K562 (cell line): Measurements from ENCODE around the gene FAM83F. TPM values are rescaled to one million over a fixed set of nuclear protein-coding genes. Genes with fewer than 3 reads are reported as not detected.

ENCODE experiments used
- ATAC-seq: fragments of 200-7000 bp; cut with Tn5 transposase; 3 replicates; pipeline ENCODE4 v1.9.1; 2020; ENCODE audit warnings: moderate library complexity
- BruUV-seq: library from RNA; stranded (reverse); fragments of 400-500 nt; replicated peaks from 2 replicates; lab custom pipeline; 2021; lab: Mats Ljungman, UMichigan
- CTCF ChIA-PET: fragments of 300-600 bp; formaldehyde crosslinking; extraction: SDS; loops from one replicate; lab custom pipeline; 2021; ENCODE audit warnings: low intra/inter-chr PET ratio; lab: Yijun Ruan, JAX
- POLR2A ChIA-PET: fragments of 300-600, 350-650 bp; sonication (Branson Sonifier 250); formaldehyde crosslinking; extraction: SDS; loops from one replicate; lab custom pipeline; 2021; ENCODE audit warnings: antibody characterized with exemption, inconsistent platforms; lab: Yijun Ruan, JAX
- DNase-seq, 4 experiments: peaks; one replicate each; pipeline versions ENCODE4 v3.0.0 to v3.0.0-alpha.2; 2011 to 2018; ENCODE audit warnings: low spot score in 3 of 4, mixed read lengths in 3 of 4; ENCODE audit errors: extremely low read depth in 1 of 4
- FAIRE-seq: peaks from 2 replicates; lab custom pipeline; 2011; peaks lifted over from hg19 to GRCh38; lab: Jason Lieb, UNC
- H2AFZ ChIP-seq: 2 replicates; pipeline ENCODE4 v1.6.0; 2011; ENCODE audit warnings: low read depth, low read length, control low read depth, inconsistent platforms
- H3K27ac ChIP-seq: fragments of 200-600 bp; 3 replicates; pipeline ENCODE4 v1.8.0; 2011; ENCODE audit warnings: low read depth, mild to moderate bottlenecking, control low read depth, inconsistent platforms, low read length, moderate library complexity, mixed read lengths; ENCODE audit errors: extremely low read depth
- H3K27me3 ChIP-seq, 2 experiments: fragments of 300-600 bp in 1 of 2; 2 replicates in 1 of 2; 3 replicates in 1 of 2; pipeline versions ENCODE4 v1.6.0 to v1.8.0; 2011; ENCODE audit warnings: inconsistent platforms in 2 of 2, low read length in 2 of 2, mild to moderate bottlenecking in 1 of 2, mixed read lengths in 1 of 2, moderate library complexity in 1 of 2; ENCODE audit not compliant: control insufficient read depth in 2 of 2, insufficient read depth in 2 of 2
- H3K36me3 ChIP-seq: fragments of 300-600 bp; 3 replicates; pipeline ENCODE4 v1.8.0; 2011; ENCODE audit warnings: mild to moderate bottlenecking, low read length, inconsistent platforms; ENCODE audit not compliant: control insufficient read depth, insufficient read depth
- H3K4me1 ChIP-seq, 2 experiments: fragments of 200-600 bp in 1 of 2; replicated peaks in 1 of 2; 2 replicates in 1 of 2; 3 replicates in 1 of 2; pipeline versions ENCODE4 v1.5.1 to v1.8.0; 2011; ENCODE audit warnings: inconsistent platforms in 2 of 2, low read length in 2 of 2, mild to moderate bottlenecking in 1 of 2, mixed read lengths in 1 of 2, moderate library complexity in 1 of 2; ENCODE audit not compliant: control insufficient read depth in 2 of 2, insufficient read depth in 2 of 2
- H3K4me2 ChIP-seq: 2 replicates; pipeline ENCODE4 v1.6.1; 2011; ENCODE audit warnings: low read length, control low read depth, inconsistent platforms, mixed read lengths; ENCODE audit not compliant: insufficient read depth
- H3K4me3 ChIP-seq: fragments of 200-600 bp; sonication (generic), shearing (Covaris generic); 2 replicates; pipeline ENCODE4 v1.5.1; 2016; ENCODE audit warnings: control low read depth, inconsistent platforms
- H3K79me2 ChIP-seq: fragments of 200-600 bp; 3 replicates; pipeline ENCODE4 v1.8.0; 2011; ENCODE audit warnings: low read length, inconsistent platforms; ENCODE audit not compliant: control insufficient read depth, insufficient read depth
- H3K9ac ChIP-seq, 2 experiments: 2 replicates each; pipeline versions ENCODE4 v1.6.0 to v1.6.1; 2011; ENCODE audit warnings: low read depth in 2 of 2, low read length in 2 of 2, control low read depth in 1 of 2, inconsistent platforms in 1 of 2, mild to moderate bottlenecking in 1 of 2, mixed read lengths in 1 of 2; ENCODE audit not compliant: insufficient read depth in 1 of 2
- H3K9me1 ChIP-seq: one replicate; pipeline ENCODE4 v1.6.0; 2011; ENCODE audit warnings: inconsistent platforms, mild to moderate bottlenecking, low read length, moderate library complexity; ENCODE audit not compliant: control insufficient read depth, insufficient read depth
- H3K9me3 ChIP-seq: replicated peaks from 2 replicates; pipeline ENCODE4 v1.5.1; 2011; ENCODE audit warnings: low read depth, low read length, inconsistent platforms; ENCODE audit not compliant: control insufficient read depth, insufficient read depth
- H4K20me1 ChIP-seq: replicated peaks from 2 replicates; pipeline ENCODE4 v1.6.1; 2011; ENCODE audit warnings: low read length, inconsistent platforms, mixed read lengths; ENCODE audit not compliant: control insufficient read depth, insufficient read depth
- CBFA2T2 ChIP-seq: fragments of 450-650 bp; conservative IDR thresholded peaks from 2 replicates; pipeline ENCODE4 v1.6.1; 2017; ENCODE audit warnings: mild to moderate bottlenecking
- ETS2 ChIP-seq: IDR thresholded peaks from 2 replicates; pipeline ENCODE4 v1.6.1; 2016; ENCODE audit warnings: borderline replicate concordance, missing genetic modification characterization, mild to moderate bottlenecking, moderate library complexity, missing compliant biosample characterization; ENCODE audit not compliant: poor library complexity, severe bottlenecking
- NUFIP1 ChIP-seq: fragments of 450-650 bp; IDR thresholded peaks from 2 replicates; pipeline ENCODE4 v1.6.1; 2018; ENCODE audit not compliant: partially characterized antibody
- POLR2H ChIP-seq: IDR thresholded peaks from 2 replicates; pipeline ENCODE4 v1.6.1; 2016; ENCODE audit warnings: missing genetic modification characterization, low read depth, mild to moderate bottlenecking, control low read depth, missing compliant biosample characterization, moderate library complexity
- WGBS: fragments of 100-300 bp; shearing (Covaris generic); methylation state at CpG from one replicate; pipeline ENCODE4 v1.1.6; 2016; ENCODE audit warnings: low coverage, mixed read lengths; ENCODE audit not compliant: insufficient coverage; ENCODE audit errors: missing lambda C conversion rate; 5-methylcytosine and 5-hydroxymethylcytosine counted together
- in situ Hi-C: fragments of 300-500 bp; cut with MboI; formaldehyde crosslinking; loops from 4 replicates; pipeline ENCODE4 v1.15.0; 2018; ENCODE audit warnings: inconsistent platforms, mixed read lengths
- intact Hi-C: fragments of 100-400 bp; cut with micrococcal nuclease; formaldehyde crosslinking; loops from 2 replicates; pipeline ENCODE4 v1.14.2; 2022
- polyA plus RNA-seq, 8 experiments: library from polyadenylated mRNA; depleted of rRNA in 4 of 8; stranded (reverse) in 5 of 8; unstranded in 3 of 8; fragments of >200 nt; fragmentation: Nextera tagmentation in 2 of 8; fragmentation: Illumina TruSeq in 1 of 8; extraction: Ambion mirVana in 2 of 8; extraction: Trizol in 1 of 8; gene quantifications; 2 replicates each; pipeline versions ENCODE4 v1.2.1 to v1.2.3, GENCODE V29; 2011 to 2014; ENCODE audit warnings: inconsistent platforms in 1 of 8, missing spikeins in 1 of 8
- total RNA-seq, 7 experiments: library from RNA; depleted of rRNA in 6 of 7; stranded (reverse); fragments of >200 nt in 6 of 7; fragmentation: Illumina TruSeq in 2 of 7; extraction: Trizol in 2 of 7; gene quantifications; 2 replicates each; pipeline versions ENCODE4 v1.2.1 to v1.2.3, GENCODE V29; 2011 to 2021; ENCODE audit warnings: low replicate concordance in 1 of 7
- TF ChIP-seq, protein P1 (sequence below): fragments of 250-450 bp; sonication (Bioruptor Pico); IDR thresholded peaks from 2 replicates; pipeline ENCODE4 v1.5.0; 2020; ENCODE audit warnings: mild to moderate bottlenecking
- TF ChIP-seq, protein P2 (sequence below): sonication (generic); formaldehyde crosslinking; IDR thresholded peaks from 2 replicates; pipeline ENCODE4 v1.8.0; 2023; ENCODE audit warnings: missing genetic modification reagents, mild to moderate bottlenecking, borderline replicate concordance
- TF ChIP-seq, protein P3 (sequence below): fragments of 250-450 bp; sonication (Bioruptor Pico); IDR thresholded peaks from 2 replicates; pipeline ENCODE4 v1.5.0; 2021; ENCODE audit warnings: mild to moderate bottlenecking, moderate library complexity
- TF ChIP-seq, protein P4 (sequence below): sonication (generic); formaldehyde crosslinking; IDR thresholded peaks from 2 replicates; pipeline ENCODE4 v1.8.0; 2022; ENCODE audit warnings: mild to moderate bottlenecking, missing genetic modification reagents

Gene FAM83F
- total and polyA plus RNA-seq, 9 of the 15 experiments (the other 6 are each of a cell fraction or from before 2014, with no cell fraction given), result under 0.01 to 0.13 (median 0.04) TPM; not detected in 1

DNA sequence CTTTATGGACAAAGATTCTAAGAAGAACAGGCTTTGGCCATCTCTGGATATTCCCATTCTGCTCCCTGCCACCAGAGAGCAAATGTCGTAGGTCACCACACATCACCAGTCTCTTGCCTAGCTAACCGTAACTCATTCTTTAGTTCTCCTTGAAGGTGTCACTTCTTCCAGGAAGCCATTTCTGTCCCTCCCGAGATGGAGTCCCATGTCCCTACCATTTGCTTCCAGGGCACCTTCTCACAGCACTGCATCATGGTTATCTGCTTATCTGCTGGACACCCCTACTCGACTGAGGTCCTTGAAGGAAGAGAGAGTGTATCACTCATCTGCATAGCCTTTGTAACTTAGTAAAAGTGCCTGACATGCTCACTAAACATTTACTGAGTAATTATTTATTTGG lies 47.6 kb downstream of the FAM83F start (continued):
- TF ChIP-seq, protein P1, sequence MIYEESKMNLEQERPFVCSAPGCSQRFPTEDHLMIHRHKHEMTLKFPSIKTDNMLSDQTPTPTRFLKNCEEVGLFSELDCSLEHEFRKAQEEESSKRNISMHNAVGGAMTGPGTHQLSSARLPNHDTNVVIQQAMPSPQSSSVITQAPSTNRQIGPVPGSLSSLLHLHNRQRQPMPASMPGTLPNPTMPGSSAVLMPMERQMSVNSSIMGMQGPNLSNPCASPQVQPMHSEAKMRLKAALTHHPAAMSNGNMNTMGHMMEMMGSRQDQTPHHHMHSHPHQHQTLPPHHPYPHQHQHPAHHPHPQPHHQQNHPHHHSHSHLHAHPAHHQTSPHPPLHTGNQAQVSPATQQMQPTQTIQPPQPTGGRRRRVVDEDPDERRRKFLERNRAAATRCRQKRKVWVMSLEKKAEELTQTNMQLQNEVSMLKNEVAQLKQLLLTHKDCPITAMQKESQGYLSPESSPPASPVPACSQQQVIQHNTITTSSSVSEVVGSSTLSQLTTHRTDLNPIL (CRISPR knock-in tag), result no peak
- no peak for TF ChIP-seq POLR2H (tag)

DNA sequence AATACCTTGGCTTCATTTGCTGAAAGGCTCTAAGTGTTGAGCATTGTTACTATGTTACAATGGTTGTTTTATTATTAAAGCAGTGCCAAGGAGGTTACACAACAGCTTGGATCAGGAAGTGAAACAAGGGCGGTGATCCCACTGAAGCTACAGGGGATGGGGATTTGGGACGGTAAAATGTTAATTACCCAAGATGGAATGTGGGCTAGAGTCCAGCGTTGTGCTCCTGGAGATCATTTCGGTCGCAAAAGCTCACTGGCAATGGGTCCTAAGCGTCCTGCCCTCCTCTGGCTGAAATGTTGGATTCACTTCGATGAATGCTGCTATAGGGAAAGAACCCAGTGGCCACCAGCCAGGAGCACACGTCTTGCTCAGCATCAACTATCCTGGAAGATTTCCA lies 48.3 kb downstream of the FAM83F start:
- Histone ChIP-seq H3K4me1 (peaks cover 12 to 49% of the 10 kb centered on the region in 2 experiments), H2AFZ (peak overlapping the region; percentile 12; the same call in 1 of the 2 replicates), H3K4me3 (no peak overlapping the region), H3K27me3 (no peaks in the 10 kb centered on the region), H3K9me1 (peaks cover 6% of the 10 kb centered on the region), H3K4me2 (peak overlapping the region; percentile 85), H3K9ac (no peak overlapping the region), H4K20me1 (no peaks in the 10 kb centered on the region), H3K9me3 (no peaks in the 10 kb centered on the region), H3K27ac (peak overlapping the region; percentile 94), H3K79me2 (peaks cover 16% of the 10 kb centered on the region; the same call in 2 of the 3 replicates), H3K36me3 (no peaks in the 10 kb centered on the region)
- CTCF ChIA-PET, result no interaction called here
- in situ Hi-C loops (loop anchor here (5.0 to 10.0 kb wide), 2 partner anchors 142 to 309 kb away; no protein-coding TSS in a partner anchor), intact Hi-C loops (loop anchor here (5.0 kb wide), 3 partner anchors 134 to 304 kb away; partner anchors contain the start of genes ADSL and TNRC6B)
- ATAC-seq, result no peak
- no TSS peak for BruUV-seq
- POLR2A ChIA-PET, result interaction anchor here (0.6 to 2.4 kb wide), 4 partner anchors 11 to 520 kb away, joined by 3 to 25 read pairs (median 10); partner anchors contain the start of gene TNRC6B
- TF ChIP-seq, protein P2, sequence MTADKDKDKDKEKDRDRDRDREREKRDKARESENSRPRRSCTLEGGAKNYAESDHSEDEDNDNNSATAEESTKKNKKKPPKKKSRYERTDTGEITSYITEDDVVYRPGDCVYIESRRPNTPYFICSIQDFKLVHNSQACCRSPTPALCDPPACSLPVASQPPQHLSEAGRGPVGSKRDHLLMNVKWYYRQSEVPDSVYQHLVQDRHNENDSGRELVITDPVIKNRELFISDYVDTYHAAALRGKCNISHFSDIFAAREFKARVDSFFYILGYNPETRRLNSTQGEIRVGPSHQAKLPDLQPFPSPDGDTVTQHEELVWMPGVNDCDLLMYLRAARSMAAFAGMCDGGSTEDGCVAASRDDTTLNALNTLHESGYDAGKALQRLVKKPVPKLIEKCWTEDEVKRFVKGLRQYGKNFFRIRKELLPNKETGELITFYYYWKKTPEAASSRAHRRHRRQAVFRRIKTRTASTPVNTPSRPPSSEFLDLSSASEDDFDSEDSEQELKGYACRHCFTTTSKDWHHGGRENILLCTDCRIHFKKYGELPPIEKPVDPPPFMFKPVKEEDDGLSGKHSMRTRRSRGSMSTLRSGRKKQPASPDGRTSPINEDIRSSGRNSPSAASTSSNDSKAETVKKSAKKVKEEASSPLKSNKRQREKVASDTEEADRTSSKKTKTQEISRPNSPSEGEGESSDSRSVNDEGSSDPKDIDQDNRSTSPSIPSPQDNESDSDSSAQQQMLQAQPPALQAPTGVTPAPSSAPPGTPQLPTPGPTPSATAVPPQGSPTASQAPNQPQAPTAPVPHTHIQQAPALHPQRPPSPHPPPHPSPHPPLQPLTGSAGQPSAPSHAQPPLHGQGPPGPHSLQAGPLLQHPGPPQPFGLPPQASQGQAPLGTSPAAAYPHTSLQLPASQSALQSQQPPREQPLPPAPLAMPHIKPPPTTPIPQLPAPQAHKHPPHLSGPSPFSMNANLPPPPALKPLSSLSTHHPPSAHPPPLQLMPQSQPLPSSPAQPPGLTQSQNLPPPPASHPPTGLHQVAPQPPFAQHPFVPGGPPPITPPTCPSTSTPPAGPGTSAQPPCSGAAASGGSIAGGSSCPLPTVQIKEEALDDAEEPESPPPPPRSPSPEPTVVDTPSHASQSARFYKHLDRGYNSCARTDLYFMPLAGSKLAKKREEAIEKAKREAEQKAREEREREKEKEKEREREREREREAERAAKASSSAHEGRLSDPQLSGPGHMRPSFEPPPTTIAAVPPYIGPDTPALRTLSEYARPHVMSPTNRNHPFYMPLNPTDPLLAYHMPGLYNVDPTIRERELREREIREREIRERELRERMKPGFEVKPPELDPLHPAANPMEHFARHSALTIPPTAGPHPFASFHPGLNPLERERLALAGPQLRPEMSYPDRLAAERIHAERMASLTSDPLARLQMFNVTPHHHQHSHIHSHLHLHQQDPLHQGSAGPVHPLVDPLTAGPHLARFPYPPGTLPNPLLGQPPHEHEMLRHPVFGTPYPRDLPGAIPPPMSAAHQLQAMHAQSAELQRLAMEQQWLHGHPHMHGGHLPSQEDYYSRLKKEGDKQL (CRISPR knock-in tag), result no peak
- TF ChIP-seq, protein P3, sequence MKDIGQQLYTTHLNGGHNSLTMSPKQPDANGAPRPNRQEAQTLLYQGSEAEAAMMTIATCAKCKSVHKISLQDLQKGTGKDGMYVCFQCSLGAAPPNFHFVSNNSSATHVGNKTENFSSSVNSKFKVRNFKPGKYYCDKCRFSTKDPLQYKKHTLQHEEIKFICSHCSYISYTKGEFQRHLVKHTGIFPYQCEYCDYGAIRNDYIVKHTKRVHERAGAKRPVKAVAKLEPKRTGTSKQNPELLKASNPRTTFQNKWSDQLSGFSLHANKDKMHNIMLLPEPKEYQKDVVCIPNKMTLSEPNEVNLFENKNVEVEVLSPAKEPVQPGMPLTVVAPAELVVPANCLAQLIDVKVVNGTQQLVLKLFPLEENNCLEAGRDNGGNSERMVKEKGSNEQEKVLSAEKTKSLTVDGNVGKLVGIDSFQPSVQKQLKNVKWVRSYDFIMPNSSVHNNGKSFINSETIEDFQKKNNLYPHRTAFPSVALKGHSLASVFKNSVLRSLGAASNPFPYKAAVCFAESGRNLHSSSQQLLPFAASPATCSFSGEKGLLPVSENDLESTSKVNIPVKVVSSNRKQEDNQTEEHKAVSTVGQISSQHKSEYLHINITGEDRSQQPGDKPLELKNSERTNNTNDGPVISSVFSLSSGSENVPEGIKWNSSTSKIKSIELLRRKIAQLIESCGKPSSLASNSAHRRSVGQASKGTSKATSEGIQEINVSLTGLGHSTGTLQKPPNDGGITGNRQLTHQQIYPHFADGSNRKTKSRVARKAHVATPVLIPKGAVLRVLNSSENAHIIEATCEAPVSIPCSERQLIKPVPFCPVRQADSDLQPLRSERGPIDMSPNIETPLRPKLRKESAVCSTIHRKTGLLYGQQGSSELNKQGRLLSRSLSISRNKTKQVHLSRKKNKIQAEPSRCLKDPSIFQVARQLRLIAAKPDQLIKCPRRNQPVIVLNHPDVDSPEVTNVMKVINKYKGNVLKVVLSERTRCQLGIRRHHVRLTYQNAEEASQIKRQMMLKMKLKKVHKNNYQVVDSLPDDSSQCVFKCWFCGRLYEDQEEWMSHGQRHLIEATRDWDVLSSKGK (CRISPR knock-in tag), result no peak
- TF ChIP-seq ETS2 (tag) (no peak), NUFIP1 (no peak), CBFA2T2 (no peak)
- TF ChIP-seq, protein P4, sequence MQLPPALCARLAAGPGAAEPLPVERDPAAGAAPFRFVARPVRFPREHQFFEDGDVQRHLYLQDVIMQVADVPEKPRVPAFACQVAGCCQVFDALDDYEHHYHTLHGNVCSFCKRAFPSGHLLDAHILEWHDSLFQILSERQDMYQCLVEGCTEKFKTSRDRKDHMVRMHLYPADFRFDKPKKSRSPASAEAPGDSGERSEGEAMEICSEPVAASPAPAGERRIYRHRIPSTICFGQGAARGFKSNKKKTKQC (CRISPR knock-in tag), result no peak
- 85% methylated on average over 7 of the region's 8 CpGs for WGBS
- DNase-seq, result no peak
- no peak for FAIRE-seq
